ENCODE measurements around the gene CD4. TPM values are rescaled to one million over a fixed set of nuclear protein-coding genes. Genes with fewer than 3 reads are reported as not detected.

The CD4 gene
- total RNA-seq, 1 experiment from 2014 or later, result 0.34 TPM

- peak; percentile 100 for DNase-seq (ENCODE audit: low spot score)
- in situ Hi-C loops (cut with HindIII; ENCODE audit: low sequenced_read_pairs), result no loop called here
Observed at GRCh38 chr12:6764011-6764828, 25.1 kb upstream of the CD4 start.

GRCh38 chr12:6765048-6765633 lies 24.2 kb upstream of the CD4 start:
- in situ Hi-C loops (cut with HindIII; ENCODE audit: low sequenced_read_pairs), result no loop called here
- peak; percentile 74 for DNase-seq (ENCODE audit: low spot score)

- DNase-seq (ENCODE audit: low spot score), result peak; percentile 97
- in situ Hi-C loops (cut with HindIII; ENCODE audit: low sequenced_read_pairs), result no loop called here
Observed at GRCh38 chr12:6765634-6766581, 23.4 kb upstream of the CD4 start, which contains the start of gene PTMS. Gene PTMS, plus strand, starts transcription at chr12:6766363. Its CDS starts 343 bp downstream, at chr12:6766706.

GRCh38 chr12:6766651-6767349 lies 22.5 kb upstream of the CD4 start:
- in situ Hi-C loops (cut with HindIII; ENCODE audit: low sequenced_read_pairs), result no loop called here

GRCh38 chr12:6767353-6768319 lies 21.7 kb upstream of the CD4 start:
- in situ Hi-C loops (cut with HindIII; ENCODE audit: low sequenced_read_pairs), result no loop called here
- DNase-seq (ENCODE audit: low spot score), result peak; percentile 64

More at GRCh38 chr12:6766651-6767349, 22.5 kb upstream of the CD4 start:
- peak; percentile 74 for DNase-seq (ENCODE audit: low spot score)

- in situ Hi-C loops (cut with HindIII; ENCODE audit: low sequenced_read_pairs), result no loop called here
- peak; percentile 41 for DNase-seq (ENCODE audit: low spot score)
Observed at GRCh38 chr12:6768437-6768914, 20.9 kb upstream of the CD4 start.

GRCh38 chr12:6768990-6769389 lies 20.3 kb upstream of the CD4 start:
- in situ Hi-C loops (cut with HindIII; ENCODE audit: low sequenced_read_pairs), result no loop called here
- DNase-seq (ENCODE audit: low spot score), result peak; percentile 85

- in situ Hi-C loops (cut with HindIII; ENCODE audit: low sequenced_read_pairs), result no loop called here
Observed at GRCh38 chr12:6769666-6770065, 19.7 kb upstream of the CD4 start.

GRCh38 chr12:6770094-6770493 lies 19.2 kb upstream of the CD4 start:
- in situ Hi-C loops (cut with HindIII; ENCODE audit: low sequenced_read_pairs), result no loop called here
- no peak for DNase-seq (ENCODE audit: low spot score)

More at GRCh38 chr12:6769666-6770065, 19.7 kb upstream of the CD4 start:
- no peak for DNase-seq (ENCODE audit: low spot score)

- in situ Hi-C loops (cut with HindIII; ENCODE audit: low sequenced_read_pairs), result no loop called here
- DNase-seq (ENCODE audit: low spot score), result no peak
Observed at GRCh38 chr12:6770600-6770999, 18.7 kb upstream of the CD4 start.

- DNase-seq (ENCODE audit: low spot score), result no peak
- in situ Hi-C loops (cut with HindIII; ENCODE audit: low sequenced_read_pairs), result no loop called here
Observed at GRCh38 chr12:6771091-6771495, 18.2 kb upstream of the CD4 start.

- no peak for DNase-seq (ENCODE audit: low spot score)
- in situ Hi-C loops (cut with HindIII; ENCODE audit: low sequenced_read_pairs), result no loop called here
Observed at GRCh38 chr12:6771509-6772330, 17.6 kb upstream of the CD4 start.

GRCh38 chr12:6772331-6772695 lies 17.0 kb upstream of the CD4 start, which contains the start of gene LAG3:
Gene LAG3, plus strand, starts transcription at chr12:6772520. Its CDS starts 333 bp downstream, at chr12:6772853.
- DNase-seq (ENCODE audit: low spot score), result no peak
- in situ Hi-C loops (cut with HindIII; ENCODE audit: low sequenced_read_pairs), result no loop called here

GRCh38 chr12:6772726-6773589 lies 16.4 kb upstream of the CD4 start:
- in situ Hi-C loops (cut with HindIII; ENCODE audit: low sequenced_read_pairs), result no loop called here
- DNase-seq (ENCODE audit: low spot score), result no peak

GRCh38 chr12:6773590-6774351 lies 15.6 kb upstream of the CD4 start:
- in situ Hi-C loops (cut with HindIII; ENCODE audit: low sequenced_read_pairs), result no loop called here
- no peak for DNase-seq (ENCODE audit: low spot score)
